ENCODE results near the gene ENPP6.

ENPP6 gene

GRCh38 chr4:184188443-184189400, 29.0 kb downstream of the ENPP6 start:
- H3K4me1 ChIP-seq (ENCODE audit: insufficient read depth, low read length, poor library complexity, severe bottlenecking): no peaks in the 10 kb centered on the region
- no peaks in the 10 kb centered on the region for H3K79me2 ChIP-seq (ENCODE audit: insufficient read depth, low read length)
- H4K20me1 ChIP-seq (ENCODE audit: insufficient read depth, low read length, poor library complexity, severe bottlenecking): no peaks in the 10 kb centered on the region
- TF ChIP-seq, protein P1, sequence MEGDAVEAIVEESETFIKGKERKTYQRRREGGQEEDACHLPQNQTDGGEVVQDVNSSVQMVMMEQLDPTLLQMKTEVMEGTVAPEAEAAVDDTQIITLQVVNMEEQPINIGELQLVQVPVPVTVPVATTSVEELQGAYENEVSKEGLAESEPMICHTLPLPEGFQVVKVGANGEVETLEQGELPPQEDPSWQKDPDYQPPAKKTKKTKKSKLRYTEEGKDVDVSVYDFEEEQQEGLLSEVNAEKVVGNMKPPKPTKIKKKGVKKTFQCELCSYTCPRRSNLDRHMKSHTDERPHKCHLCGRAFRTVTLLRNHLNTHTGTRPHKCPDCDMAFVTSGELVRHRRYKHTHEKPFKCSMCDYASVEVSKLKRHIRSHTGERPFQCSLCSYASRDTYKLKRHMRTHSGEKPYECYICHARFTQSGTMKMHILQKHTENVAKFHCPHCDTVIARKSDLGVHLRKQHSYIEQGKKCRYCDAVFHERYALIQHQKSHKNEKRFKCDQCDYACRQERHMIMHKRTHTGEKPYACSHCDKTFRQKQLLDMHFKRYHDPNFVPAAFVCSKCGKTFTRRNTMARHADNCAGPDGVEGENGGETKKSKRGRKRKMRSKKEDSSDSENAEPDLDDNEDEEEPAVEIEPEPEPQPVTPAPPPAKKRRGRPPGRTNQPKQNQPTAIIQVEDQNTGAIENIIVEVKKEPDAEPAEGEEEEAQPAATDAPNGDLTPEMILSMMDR (conservative IDR thresholded peaks at IDR 0.05; ENCODE audit: low read length): no peak
- TF ChIP-seq EZH2phosphoT487 (IDR thresholded peaks at IDR 0.05; ENCODE audit: borderline replicate concordance): no peak
- H3K27me3 ChIP-seq (ENCODE audit: insufficient read depth, low read length, poor library complexity, severe bottlenecking): no peaks in the 10 kb centered on the region
- no peak overlapping the region for H2AFZ ChIP-seq (ENCODE audit: low read length)
- no peaks in the 10 kb centered on the region for H3K9me2 ChIP-seq (replicated peaks; ENCODE audit: low read depth, low read length)
- no peaks in the 10 kb centered on the region for H3K9me3 ChIP-seq (ENCODE audit: insufficient read depth, low read depth, low read length)
- H3F3A ChIP-seq (ENCODE audit: low read depth): no peaks in the 10 kb centered on the region
- no peaks in the 10 kb centered on the region for H3K36me3 ChIP-seq (ENCODE audit: insufficient read depth, low read length)
- no peak overlapping the region for H3K4me3 ChIP-seq (ENCODE audit: low read length, poor library complexity, severe bottlenecking)
- no peak overlapping the region for H3K9ac ChIP-seq (ENCODE audit: low read depth, low read length, poor library complexity, severe bottlenecking)
- no peak overlapping the region for H3K4me2 ChIP-seq (ENCODE audit: low read depth, low read length, poor library complexity, severe bottlenecking)

DNA sequence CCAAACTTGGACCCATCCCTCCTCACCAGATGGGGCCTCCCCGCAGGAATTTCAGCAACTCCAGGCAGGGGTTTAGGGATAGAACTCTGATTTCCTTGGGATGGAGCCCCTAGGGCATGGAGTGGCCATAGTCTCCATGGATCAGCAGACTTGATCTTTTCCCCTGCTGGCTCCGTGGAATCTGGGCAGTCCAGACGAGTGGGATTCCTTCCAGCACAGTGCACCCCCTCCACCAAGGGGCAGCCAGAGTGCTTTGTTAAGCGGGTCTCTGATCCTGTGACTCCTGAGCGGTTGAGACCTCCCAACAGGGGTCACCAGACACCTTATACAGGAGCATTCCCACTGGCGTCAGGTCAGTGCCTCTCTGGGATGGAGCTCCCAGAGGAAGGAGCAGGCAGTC, 40.4 kb downstream of the ENPP6 start:
- Histone ChIP-seq H3K9ac (ENCODE audit: low read depth, low read length, poor library complexity, severe bottlenecking) (no peak overlapping the region), H3K9me3 (ENCODE audit: insufficient read depth, low read depth, low read length) (no peaks in the 10 kb centered on the region)
- TF ChIP-seq EZH2phosphoT487 (IDR thresholded peaks at IDR 0.05; ENCODE audit: borderline replicate concordance): no peak

GRCh38 chr4:184174571-184175488, 42.8 kb downstream of the ENPP6 start:
- Histone ChIP-seq H3F3A (ENCODE audit: low read depth) (no peaks in the 10 kb centered on the region), H3K4me2 (ENCODE audit: low read depth, low read length, poor library complexity, severe bottlenecking) (no peak overlapping the region), H3K9me2 (replicated peaks; ENCODE audit: low read depth, low read length) (no peaks in the 10 kb centered on the region), H3K36me3 (ENCODE audit: insufficient read depth, low read length) (no peaks in the 10 kb centered on the region), H4K20me1 (ENCODE audit: insufficient read depth, low read length, poor library complexity, severe bottlenecking) (no peaks in the 10 kb centered on the region), H3K4me1 (ENCODE audit: insufficient read depth, low read length, poor library complexity, severe bottlenecking) (no peaks in the 10 kb centered on the region), H3K9me3 (ENCODE audit: insufficient read depth, low read depth, low read length) (no peaks in the 10 kb centered on the region), H2AFZ (ENCODE audit: low read length) (no peak overlapping the region), H3K9ac (ENCODE audit: low read depth, low read length, poor library complexity, severe bottlenecking) (no peak overlapping the region), H3K79me2 (ENCODE audit: insufficient read depth, low read length) (no peaks in the 10 kb centered on the region), H3K4me3 (ENCODE audit: low read length, poor library complexity, severe bottlenecking) (no peak overlapping the region), H3K27me3 (ENCODE audit: insufficient read depth, low read length, poor library complexity, severe bottlenecking) (no peaks in the 10 kb centered on the region)
- TF ChIP-seq, protein P1 (conservative IDR thresholded peaks at IDR 0.05; ENCODE audit: low read length): no peak

More for the DNA sequence above, 40.4 kb downstream of the ENPP6 start:
- H3F3A ChIP-seq (ENCODE audit: low read depth): no peaks in the 10 kb centered on the region
- no peaks in the 10 kb centered on the region for H3K36me3 ChIP-seq (ENCODE audit: insufficient read depth, low read length)
- H3K79me2 ChIP-seq (ENCODE audit: insufficient read depth, low read length): no peaks in the 10 kb centered on the region
- no peaks in the 10 kb centered on the region for H3K4me1 ChIP-seq (ENCODE audit: insufficient read depth, low read length, poor library complexity, severe bottlenecking)
- no peaks in the 10 kb centered on the region for H3K9me2 ChIP-seq (replicated peaks; ENCODE audit: low read depth, low read length)
- H2AFZ ChIP-seq (ENCODE audit: low read length): no peak overlapping the region
- H3K4me3 ChIP-seq (ENCODE audit: low read length, poor library complexity, severe bottlenecking): no peak overlapping the region
- no peaks in the 10 kb centered on the region for H3K27me3 ChIP-seq (ENCODE audit: insufficient read depth, low read length, poor library complexity, severe bottlenecking)
- H3K4me2 ChIP-seq (ENCODE audit: low read depth, low read length, poor library complexity, severe bottlenecking): no peak overlapping the region
- no peaks in the 10 kb centered on the region for H4K20me1 ChIP-seq (ENCODE audit: insufficient read depth, low read length, poor library complexity, severe bottlenecking)
